Measurements from ENCODE around the gene KHNYN. TPM values are rescaled to one million over a fixed set of nuclear protein-coding genes. Genes with fewer than 3 reads are reported as not detected.

KHNYN gene
- total RNA-seq, 3 donors from 2014 or later, result 85.9 to 102 (median 86.9) TPM

- ATAC-seq, result no peak
- DNase-seq, result no peak
- no peaks in the 10 kb centered on the region for H3K4me1 ChIP-seq (ENCODE audit: low read depth)
- H3K36me3 ChIP-seq (ENCODE audit: low read depth), result no peaks in the 10 kb centered on the region
- H3K9me3 ChIP-seq, result no peaks in the 10 kb centered on the region
- no peak overlapping the region for H3K4me3 ChIP-seq
- intact Hi-C loops (cut with DNase I, micrococcal nuclease), result no loop called here
- no peak for TF ChIP-seq CTCF (IDR thresholded peaks at IDR 0.05)
Measured at GRCh38 chr14:24409192-24409591, 20.6 kb upstream of the KHNYN start.

- intact Hi-C loops (cut with DNase I, micrococcal nuclease), result no loop called here
- ATAC-seq (no peak), DNase-seq (no peak)
- TF ChIP-seq CTCF (IDR thresholded peaks at IDR 0.05), result no peak
- no peaks in the 10 kb centered on the region for H3K36me3 ChIP-seq (ENCODE audit: low read depth)
- H3K4me1 ChIP-seq (ENCODE audit: low read depth), result no peaks in the 10 kb centered on the region
- H3K9me3 ChIP-seq, result no peaks in the 10 kb centered on the region
- no peak overlapping the region for H3K4me3 ChIP-seq
Measured at GRCh38 chr14:24409956-24410355, 19.8 kb upstream of the KHNYN start.

- intact Hi-C loops (cut with DNase I, micrococcal nuclease), result no loop called here
- TF ChIP-seq CTCF (IDR thresholded peaks at IDR 0.05), result peak; percentile 22
- peak in 1 of 3 donors; percentile 56 for DNase-seq
Measured at GRCh38 chr14:24411443-24412389, 18.0 kb upstream of the KHNYN start.

GRCh38 chr14:24414077-24414476 is 15.7 kb upstream of the KHNYN start:
- DNase-seq (no peak), ATAC-seq (no peak)
- peaks cover 4% of the 10 kb centered on the region for H3K4me1 ChIP-seq (ENCODE audit: low read depth)
- no peak for TF ChIP-seq CTCF (IDR thresholded peaks at IDR 0.05)
- H3K4me3 ChIP-seq, result no peak overlapping the region
- no peaks in the 10 kb centered on the region for H3K36me3 ChIP-seq (ENCODE audit: low read depth)
- no peaks in the 10 kb centered on the region for H3K9me3 ChIP-seq
- intact Hi-C loops (cut with DNase I, micrococcal nuclease), result no loop called here

More at GRCh38 chr14:24411443-24412389, 18.0 kb upstream of the KHNYN start:
- no peak overlapping the region for H3K4me3 ChIP-seq
- no peaks in the 10 kb centered on the region for H3K4me1 ChIP-seq (ENCODE audit: low read depth)
- peak; percentile 75 for ATAC-seq
- H3K9me3 ChIP-seq, result no peaks in the 10 kb centered on the region
- H3K36me3 ChIP-seq (ENCODE audit: low read depth), result no peaks in the 10 kb centered on the region

GRCh38 chr14:24414732-24415420 is 14.9 kb upstream of the KHNYN start:
- H3K36me3 ChIP-seq (ENCODE audit: low read depth), result no peaks in the 10 kb centered on the region
- H3K4me3 ChIP-seq, result no peak overlapping the region
- ATAC-seq (no peak), DNase-seq (no peak)
- intact Hi-C loops (cut with DNase I, micrococcal nuclease), result no loop called here
- H3K4me1 ChIP-seq (ENCODE audit: low read depth), result peaks cover 8% of the 10 kb centered on the region
- H3K9me3 ChIP-seq, result no peaks in the 10 kb centered on the region
- no peak for TF ChIP-seq CTCF (IDR thresholded peaks at IDR 0.05)
